Keratinocyte (primary cell): ENCODE measurements around the gene CRB2. TPM values are rescaled to one million over a fixed set of nuclear protein-coding genes. Genes with fewer than 3 reads are reported as not detected.

ENCODE experiments used
- DNase-seq: peaks from one replicate; pipeline ENCODE4 v3.0.0-alpha.2; 2011; ENCODE audit warnings: low read depth, missing footprints, low spot score
- FAIRE-seq: peaks from 2 replicates; lab custom pipeline; 2011; peaks lifted over from hg19 to GRCh38; lab: Jason Lieb, UNC
- H2AFZ ChIP-seq: 2 replicates; pipeline ENCODE4 v1.6.0; 2012; ENCODE audit warnings: low read length, control low read depth, inconsistent platforms; ENCODE audit not compliant: control insufficient read depth
- H3K27ac ChIP-seq: 2 replicates; pipeline ENCODE4 v1.5.1; 2011; ENCODE audit warnings: low read length; ENCODE audit not compliant: control insufficient read depth, insufficient read depth
- H3K27me3 ChIP-seq: 3 replicates; pipeline ENCODE4 v1.6.0; 2011; ENCODE audit warnings: low read length; ENCODE audit not compliant: control insufficient read depth, insufficient read depth; ENCODE audit errors: extremely low read depth
- H3K36me3 ChIP-seq, 2 experiments: 2 replicates in 1 of 2; 3 replicates in 1 of 2; pipeline ENCODE4 v1.5.1; 2011; ENCODE audit warnings: low read length in 2 of 2, mild to moderate bottlenecking in 1 of 2; ENCODE audit not compliant: control insufficient read depth in 2 of 2, insufficient read depth in 2 of 2; ENCODE audit errors: extremely low read depth in 1 of 2
- H3K4me1 ChIP-seq: 3 replicates; pipeline ENCODE4 v1.5.1; 2011; ENCODE audit warnings: low read length; ENCODE audit not compliant: control insufficient read depth, insufficient read depth; ENCODE audit errors: extremely low read depth
- H3K4me2 ChIP-seq: 3 replicates; pipeline ENCODE4 v1.6.0; 2011; ENCODE audit warnings: low read depth, low read length; ENCODE audit not compliant: control insufficient read depth, insufficient read depth; ENCODE audit errors: extremely low read depth
- H3K4me3 ChIP-seq, 3 experiments: fragments of 200-600 bp in 1 of 3; sonication (generic) in 1 of 3; 2 replicates in 2 of 3; 3 replicates in 1 of 3; pipeline ENCODE4 v1.5.1; 2011 to 2016; ENCODE audit warnings: low read length in 3 of 3, mild to moderate bottlenecking in 3 of 3, control low read depth in 2 of 3, inconsistent platforms in 1 of 3, low read depth in 1 of 3, mixed read lengths in 1 of 3, mixed run types in 1 of 3, moderate library complexity in 1 of 3; ENCODE audit not compliant: control insufficient read depth in 2 of 3, insufficient read depth in 2 of 3; ENCODE audit errors: extremely low read depth in 1 of 3
- H3K79me2 ChIP-seq: 2 replicates; pipeline ENCODE4 v1.6.0; 2012; ENCODE audit warnings: low read length; ENCODE audit not compliant: control insufficient read depth, insufficient read depth
- H3K9ac ChIP-seq: 3 replicates; pipeline ENCODE4 v1.6.0; 2011; ENCODE audit warnings: low read length; ENCODE audit not compliant: control insufficient read depth, insufficient read depth; ENCODE audit errors: extremely low read depth
- H3K9me1 ChIP-seq: 3 replicates; pipeline ENCODE4 v1.6.0; 2011; ENCODE audit warnings: low read length; ENCODE audit not compliant: control insufficient read depth, insufficient read depth; ENCODE audit errors: extremely low read depth
- H3K9me3 ChIP-seq: 2 replicates; pipeline ENCODE4 v1.5.1; 2012; ENCODE audit warnings: low read depth, low read length; ENCODE audit not compliant: control insufficient read depth
- H4K20me1 ChIP-seq: 3 replicates; pipeline ENCODE4 v1.6.0; 2011; ENCODE audit warnings: low read length; ENCODE audit not compliant: control insufficient read depth, insufficient read depth; ENCODE audit errors: extremely low read depth
- EZH2 ChIP-seq: IDR thresholded peaks from one replicate; pipeline ENCODE4 v1.6.1; 2012; ENCODE audit warnings: inconsistent platforms, mild to moderate bottlenecking, low read length, moderate library complexity
- dilution Hi-C: fragments of 300-500 bp; cut with MboI; formaldehyde crosslinking; loops from one replicate; pipeline ENCODE4 v1.7.0; 2020; ENCODE audit warnings: low sequenced_read_pairs; ENCODE audit not compliant: extremely low pct_ligation_motif_present
- polyA plus RNA-seq, 5 experiments: library from polyadenylated mRNA; depleted of rRNA in 3 of 5; stranded (reverse) in 3 of 5; stranded (forward) in 1 of 5; unstranded in 1 of 5; fragments of >200 nt; gene quantifications; 1 replicate in 1 of 5; 2 replicates in 3 of 5; 3 replicates in 1 of 5; pipeline versions ENCODE4 v1.2.1 to v1.2.3, GENCODE V29; 2011 to 2012; ENCODE audit warnings: missing spikeins in 2 of 5, low read depth in 1 of 5, low replicate concordance in 1 of 5
- TF ChIP-seq, protein P1 (sequence below), 3 experiments: IDR thresholded peaks in 1 of 3; conservative IDR thresholded peaks in 1 of 3; optimal IDR thresholded peaks in 1 of 3; 2 replicates in 2 of 3; 3 replicates in 1 of 3; pipeline versions ENCODE3 to v1.5.1; 2011; ENCODE audit warnings: low read length in 3 of 3, mild to moderate bottlenecking in 3 of 3, moderate library complexity in 2 of 3, control low read depth in 1 of 3, inconsistent platforms in 1 of 3; ENCODE audit not compliant: insufficient read depth in 2 of 3; ENCODE audit errors: extremely low read depth in 1 of 3

The CRB2 gene
- polyA plus RNA-seq, 1 donor (not counting 4 experiments of a cell fraction or from before 2014, with no cell fraction given): not detected

DNA sequence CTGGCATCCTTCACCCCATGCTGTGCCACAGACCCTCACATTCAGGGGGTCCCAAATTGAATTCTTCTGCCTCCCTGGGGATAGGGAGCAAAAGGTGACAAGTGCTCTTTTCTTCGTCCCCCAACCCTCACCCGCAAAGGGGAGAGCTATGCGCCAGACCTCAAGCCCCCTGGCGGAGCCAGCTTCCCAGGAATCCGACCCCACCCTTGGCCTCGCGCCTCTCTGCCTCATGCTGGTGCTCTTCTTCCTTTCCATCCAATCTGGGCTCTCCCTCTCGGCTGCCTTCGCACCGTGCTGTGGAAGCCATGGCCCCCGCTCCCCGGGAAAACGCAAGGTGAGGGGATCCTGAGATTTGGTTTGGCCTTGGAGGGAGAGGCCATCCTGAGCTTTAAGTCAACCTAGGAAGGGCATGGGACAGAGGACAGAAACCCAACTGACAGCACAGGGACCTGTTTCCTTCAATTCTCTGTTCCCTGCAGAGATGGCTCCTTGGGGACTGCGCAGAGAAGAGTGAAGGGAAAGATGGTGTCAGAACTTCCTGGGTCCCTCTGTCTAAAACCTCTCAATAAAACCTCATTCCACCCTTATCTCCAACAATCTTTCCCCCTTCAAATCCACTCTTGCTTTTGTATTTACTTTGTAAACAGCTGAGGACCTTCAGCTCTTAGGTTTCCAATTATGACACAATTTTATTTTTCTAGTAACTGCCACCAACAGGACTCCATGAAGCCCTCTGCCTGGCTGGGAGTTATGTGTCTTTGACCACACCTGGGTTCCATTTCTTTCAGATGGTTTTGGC lies 36.3 kb upstream of the CRB2 start:
- no peak overlapping the region for H2AFZ ChIP-seq
- no peaks in the 10 kb centered on the region for H3K79me2 ChIP-seq
- no peak overlapping the region for H3K27ac ChIP-seq
- no peaks in the 10 kb centered on the region for H3K9me1 ChIP-seq
- H3K4me3 ChIP-seq: no peak overlapping the region
- H4K20me1 ChIP-seq: no peaks in the 10 kb centered on the region
- no peak overlapping the region for H3K9ac ChIP-seq
- DNase-seq: no peak
- H3K9me3 ChIP-seq: no peaks in the 10 kb centered on the region
- peaks cover 22% of the 10 kb centered on the region for H3K27me3 ChIP-seq
- dilution Hi-C loops: no loop called here
- no peaks in the 10 kb centered on the region for H3K36me3 ChIP-seq
- H3K4me2 ChIP-seq: no peak overlapping the region
- H3K4me1 ChIP-seq: no peaks in the 10 kb centered on the region
- TF ChIP-seq EZH2: no peak
- TF ChIP-seq, protein P1, sequence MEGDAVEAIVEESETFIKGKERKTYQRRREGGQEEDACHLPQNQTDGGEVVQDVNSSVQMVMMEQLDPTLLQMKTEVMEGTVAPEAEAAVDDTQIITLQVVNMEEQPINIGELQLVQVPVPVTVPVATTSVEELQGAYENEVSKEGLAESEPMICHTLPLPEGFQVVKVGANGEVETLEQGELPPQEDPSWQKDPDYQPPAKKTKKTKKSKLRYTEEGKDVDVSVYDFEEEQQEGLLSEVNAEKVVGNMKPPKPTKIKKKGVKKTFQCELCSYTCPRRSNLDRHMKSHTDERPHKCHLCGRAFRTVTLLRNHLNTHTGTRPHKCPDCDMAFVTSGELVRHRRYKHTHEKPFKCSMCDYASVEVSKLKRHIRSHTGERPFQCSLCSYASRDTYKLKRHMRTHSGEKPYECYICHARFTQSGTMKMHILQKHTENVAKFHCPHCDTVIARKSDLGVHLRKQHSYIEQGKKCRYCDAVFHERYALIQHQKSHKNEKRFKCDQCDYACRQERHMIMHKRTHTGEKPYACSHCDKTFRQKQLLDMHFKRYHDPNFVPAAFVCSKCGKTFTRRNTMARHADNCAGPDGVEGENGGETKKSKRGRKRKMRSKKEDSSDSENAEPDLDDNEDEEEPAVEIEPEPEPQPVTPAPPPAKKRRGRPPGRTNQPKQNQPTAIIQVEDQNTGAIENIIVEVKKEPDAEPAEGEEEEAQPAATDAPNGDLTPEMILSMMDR (optimal IDR thresholded peaks at IDR 0.05 in 1 of 3, IDR thresholded peaks at IDR 0.05 in 1 of 3, conservative IDR thresholded peaks at IDR 0.05 in 1 of 3; ENCODE audit: extremely low read depth in 1 of 3, insufficient read depth in 2 of 3, low read length in 3 of 3): no peak
- FAIRE-seq: no peak

DNA sequence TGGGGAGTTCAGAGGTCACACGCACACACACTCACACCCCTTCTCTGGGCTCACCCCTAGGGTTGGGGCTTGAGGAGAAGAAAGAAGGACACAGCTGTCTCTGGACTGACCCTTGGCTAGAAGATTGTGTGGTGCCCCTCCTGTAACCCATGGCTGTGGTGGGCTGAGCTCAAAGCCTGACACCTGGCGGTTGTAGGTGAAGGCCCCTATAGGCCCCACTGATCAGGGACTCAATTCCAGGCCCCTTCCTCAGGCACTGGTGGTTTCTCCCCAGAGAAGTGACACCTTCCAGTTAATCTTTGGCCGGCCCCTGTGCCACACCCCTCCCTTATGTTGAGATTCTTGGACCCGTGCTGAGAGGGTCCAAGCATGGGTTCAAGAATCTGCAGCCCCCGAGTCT lies 35.2 kb upstream of the CRB2 start:
- DNase-seq (no peak), FAIRE-seq (no peak)
- H3K9ac ChIP-seq: no peak overlapping the region
- no peaks in the 10 kb centered on the region for H3K4me1 ChIP-seq
- no peak overlapping the region for H2AFZ ChIP-seq
- no peaks in the 10 kb centered on the region for H4K20me1 ChIP-seq
- H3K9me1 ChIP-seq: no peaks in the 10 kb centered on the region
- dilution Hi-C loops: no loop called here
- no peaks in the 10 kb centered on the region for H3K36me3 ChIP-seq
- TF ChIP-seq EZH2: no peak
- TF ChIP-seq, protein P1 (optimal IDR thresholded peaks at IDR 0.05 in 1 of 3, IDR thresholded peaks at IDR 0.05 in 1 of 3, conservative IDR thresholded peaks at IDR 0.05 in 1 of 3; ENCODE audit: extremely low read depth in 1 of 3, insufficient read depth in 2 of 3, low read length in 3 of 3): no peak
- no peaks in the 10 kb centered on the region for H3K9me3 ChIP-seq
- H3K27me3 ChIP-seq: peaks cover 22% of the 10 kb centered on the region
- no peaks in the 10 kb centered on the region for H3K79me2 ChIP-seq
- no peak overlapping the region for H3K27ac ChIP-seq
- no peak overlapping the region for H3K4me2 ChIP-seq
- H3K4me3 ChIP-seq: no peak overlapping the region
